Activated naive CD4-positive, alpha-beta T cell treated with anti-CD3 and anti-CD28 coated beads, Interleukin-2, amount 10 ng/mL, durations not matched to agents 7 days and 5 days (primary cell): ENCODE measurements around the gene SUGT1.
"Not testable (repeated sequence)": the region's sequence is repeated elsewhere in the genome, so short reads cannot be mapped to it uniquely, and the experiment has no call there.

Source experiments
- CTCF ChIA-PET: fragments of 350-600 bp; sonication (Branson Sonifier 250); formaldehyde crosslinking; loops from one replicate; lab custom pipeline; 2021; ENCODE audit warnings: antibody characterized with exemption; lab: Charles Lee
- DNase-seq: peaks from one replicate; pipeline ENCODE4 v3.0.0-alpha.2; 2020
- H3K27ac Mint-ChIP-seq: one replicate; pipeline ENCODE4 v1.8.0; 2021; ENCODE audit warnings: mild to moderate bottlenecking, moderate library complexity, mixed read lengths
- H3K27me3 Mint-ChIP-seq: one replicate; pipeline ENCODE4 v1.8.0; 2021; ENCODE audit warnings: mild to moderate bottlenecking, mixed read lengths
- H3K36me3 Mint-ChIP-seq: one replicate; pipeline ENCODE4 v1.8.0; 2021; ENCODE audit warnings: mixed read lengths
- H3K4me1 Mint-ChIP-seq: one replicate; pipeline ENCODE4 v1.8.0; 2021; ENCODE audit warnings: mixed read lengths
- H3K4me3 Mint-ChIP-seq: one replicate; pipeline ENCODE4 v1.8.0; 2021; ENCODE audit warnings: mild to moderate bottlenecking, moderate library complexity, mixed read lengths
- H3K9me3 Mint-ChIP-seq: one replicate; pipeline ENCODE4 v1.8.0; 2021; ENCODE audit warnings: mixed read lengths

SUGT1 gene

GRCh38 chr13:52652196-52652979 is at the start of gene SUGT1:
Gene SUGT1, plus strand, starts transcription at chr13:52652836. Its CDS starts 85 bp downstream, at chr13:52652921.
- no peaks in the 10 kb centered on the region for H3K9me3 Mint-ChIP-seq
- no peak within 1 kb of the TSS for H3K4me3 Mint-ChIP-seq
- DNase-seq, result peak; percentile 97
- peaks cover 24% of the 10 kb centered on the region for H3K36me3 Mint-ChIP-seq
- CTCF ChIA-PET, result interaction anchor here (0.8 to 3.2 kb wide), 8 partner anchors 8 to 199 kb away, joined by 3 to 34 read pairs (median 4); no protein-coding TSS in a partner anchor
- peaks cover 13% of the 10 kb centered on the region for H3K4me1 Mint-ChIP-seq
- H3K27ac Mint-ChIP-seq, result no peak within 1 kb of the TSS
- no peaks in the 10 kb centered on the region for H3K27me3 Mint-ChIP-seq

DNA sequence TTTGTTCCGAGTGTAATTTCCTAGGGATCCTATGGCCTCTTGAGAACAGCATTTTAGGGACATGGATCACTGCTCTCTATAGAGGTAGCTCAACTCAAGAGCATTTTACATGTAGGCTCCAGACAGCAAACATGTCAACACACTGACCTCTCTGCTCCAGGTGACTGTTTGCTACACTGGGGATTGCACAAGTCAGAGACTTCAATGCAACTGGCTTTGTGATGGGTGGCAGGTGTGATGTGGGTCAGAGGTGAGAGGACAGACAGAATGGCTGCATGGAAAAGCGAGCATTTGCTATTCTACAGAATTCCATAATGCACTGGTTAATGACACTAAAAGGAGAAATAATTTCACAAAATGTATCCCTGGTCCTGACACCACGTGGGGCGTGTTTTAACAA is 49.3 kb upstream of the SUGT1 start:
- H3K4me3 Mint-ChIP-seq, H3K27ac Mint-ChIP-seq, CTCF ChIA-PET, DNase-seq, H3K9me3 Mint-ChIP-seq, H3K36me3 Mint-ChIP-seq: not testable (repeated sequence)
- Mint-ChIP-seq H3K27me3 (peaks cover 39% of the 10 kb centered on the region), H3K4me1 (peaks cover 17% of the 10 kb centered on the region)

DNA sequence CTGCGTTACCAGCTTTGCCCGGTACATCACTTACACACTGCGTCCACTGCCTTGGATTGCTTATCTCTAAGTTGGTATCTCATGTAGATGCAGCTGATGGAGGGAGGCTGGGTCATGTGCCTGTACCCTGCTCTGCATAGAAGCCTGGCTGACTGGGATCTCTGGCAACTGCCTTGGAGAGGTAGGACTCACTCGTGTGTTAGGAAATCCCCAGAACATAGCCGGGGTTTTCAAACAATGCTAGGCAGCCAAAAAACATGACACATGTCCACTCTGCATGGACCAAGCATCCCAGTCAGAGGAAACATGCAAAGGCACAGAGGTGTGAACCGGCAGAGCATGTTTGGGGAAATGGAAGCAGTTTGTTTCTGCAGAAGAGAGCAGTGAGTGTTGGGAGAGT is 46.5 kb upstream of the SUGT1 start:
- H3K4me3 Mint-ChIP-seq, H3K36me3 Mint-ChIP-seq, H3K4me1 Mint-ChIP-seq, DNase-seq, H3K27ac Mint-ChIP-seq, H3K9me3 Mint-ChIP-seq: not testable (repeated sequence)
- CTCF ChIA-PET, result interaction anchor here (1.8 kb wide), 1 partner anchor 362 kb away, joined by 5 read pairs; no protein-coding TSS in a partner anchor
- peaks cover 23% of the 10 kb centered on the region for H3K27me3 Mint-ChIP-seq

DNA sequence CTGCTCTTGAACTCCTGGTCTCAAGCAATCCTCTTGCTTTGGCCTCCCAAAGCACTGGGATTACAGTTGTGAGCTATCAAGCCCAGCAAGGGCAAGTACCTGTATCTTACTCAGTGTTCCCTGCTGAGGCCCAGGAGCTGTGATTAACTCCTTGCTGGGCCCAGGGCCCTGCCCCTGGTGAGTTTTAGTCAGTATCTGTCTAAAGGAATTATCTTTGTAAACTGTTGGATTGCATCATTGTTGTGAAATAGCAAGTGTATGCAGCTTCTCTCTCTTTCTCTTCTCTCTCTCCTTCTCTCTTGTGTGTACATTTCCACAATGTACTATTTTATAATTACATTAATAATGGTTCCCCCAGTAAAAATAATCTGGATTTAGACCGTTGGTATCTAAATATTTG is 45.8 kb upstream of the SUGT1 start:
- not testable (repeated sequence) for H3K4me3 Mint-ChIP-seq, DNase-seq, H3K4me1 Mint-ChIP-seq, H3K36me3 Mint-ChIP-seq, H3K27ac Mint-ChIP-seq, H3K9me3 Mint-ChIP-seq
- H3K27me3 Mint-ChIP-seq, result peaks cover 23% of the 10 kb centered on the region
- CTCF ChIA-PET, result interaction anchor here (1.3 to 1.8 kb wide), 2 partner anchors 58 to 361 kb away, joined by 4 to 5 read pairs; no protein-coding TSS in a partner anchor

DNA sequence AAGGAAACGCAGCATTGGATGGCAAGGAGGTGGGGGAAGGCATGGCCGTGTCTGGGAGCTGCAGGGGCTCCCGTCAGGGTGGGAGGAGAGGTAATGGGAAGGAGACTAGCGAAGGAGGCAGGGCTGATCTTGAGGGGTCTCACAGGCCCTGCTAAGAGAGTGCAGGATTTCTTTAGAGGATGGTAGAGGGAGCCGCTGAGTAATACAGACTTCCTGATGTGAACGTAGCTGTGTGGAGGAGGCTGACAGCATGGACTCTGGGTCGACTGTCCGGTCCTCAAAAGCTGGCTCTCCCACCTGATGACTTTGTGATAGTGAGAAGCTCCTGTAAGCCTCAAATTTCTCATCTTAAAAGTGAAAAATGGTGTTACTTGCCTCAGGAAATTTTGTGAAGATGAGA is 44.5 kb upstream of the SUGT1 start:
- H3K27ac Mint-ChIP-seq, DNase-seq, H3K4me3 Mint-ChIP-seq, H3K9me3 Mint-ChIP-seq, H3K36me3 Mint-ChIP-seq, H3K4me1 Mint-ChIP-seq: not testable (repeated sequence)
- H3K27me3 Mint-ChIP-seq, result peaks cover 25% of the 10 kb centered on the region
- CTCF ChIA-PET, result interaction anchor here (1.2 to 1.8 kb wide), 4 partner anchors 57 to 544 kb away, joined by 3 to 12 read pairs (median 4); no protein-coding TSS in a partner anchor

DNA sequence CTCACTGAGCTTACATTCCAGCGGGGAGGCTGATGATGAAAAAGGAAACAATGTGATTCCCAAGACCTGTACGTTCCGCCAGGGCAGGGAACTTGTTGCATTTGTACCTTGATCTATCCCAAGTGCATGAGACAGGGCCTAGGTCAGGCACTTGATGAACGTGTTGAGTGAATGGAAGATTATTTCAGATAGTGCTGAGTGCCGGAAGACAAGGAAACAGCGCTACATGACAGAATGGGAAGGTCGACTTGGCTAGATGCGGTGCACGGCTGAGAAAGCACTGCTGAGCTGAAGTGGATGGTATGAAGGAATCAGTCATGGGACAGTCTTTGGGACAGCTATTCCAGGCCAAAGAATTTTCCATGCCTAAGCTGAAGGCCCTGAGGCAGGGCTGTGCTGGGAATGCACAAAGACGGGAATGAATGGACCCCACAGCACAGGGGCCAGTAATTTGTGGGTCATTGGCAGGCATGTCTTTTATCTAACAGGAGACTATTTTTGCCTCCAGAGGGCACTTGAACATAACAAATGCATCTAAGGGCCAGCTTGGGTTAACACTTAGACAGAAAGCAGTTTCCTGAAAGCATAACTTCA is 43.5 kb upstream of the SUGT1 start:
- peak; percentile 25 for DNase-seq
- H3K4me3 Mint-ChIP-seq, H3K9me3 Mint-ChIP-seq, H3K4me1 Mint-ChIP-seq, H3K36me3 Mint-ChIP-seq, H3K27ac Mint-ChIP-seq: not testable (repeated sequence)
- CTCF ChIA-PET, result interaction anchor here (0.7 to 1.7 kb wide), 5 partner anchors 44 to 543 kb away, joined by 3 to 12 read pairs (median 3); partner anchors contain the start of gene SUGT1
- H3K27me3 Mint-ChIP-seq, result peaks cover 25% of the 10 kb centered on the region

GRCh38 chr13:52610158-52610557 is 42.5 kb upstream of the SUGT1 start:
- not testable (repeated sequence) for H3K9me3 Mint-ChIP-seq, H3K27ac Mint-ChIP-seq, H3K36me3 Mint-ChIP-seq, H3K4me1 Mint-ChIP-seq, H3K4me3 Mint-ChIP-seq, DNase-seq
- H3K27me3 Mint-ChIP-seq, result peaks cover 25% of the 10 kb centered on the region
- CTCF ChIA-PET, result interaction anchor here (1.0 kb wide), 1 partner anchor 358 kb away, joined by 3 read pairs; no protein-coding TSS in a partner anchor

- H3K36me3 Mint-ChIP-seq, result no peaks in the 10 kb centered on the region
- CTCF ChIA-PET, result interaction anchor here (2.6 to 4.2 kb wide), 2 partner anchors 37 to 194 kb away, joined by 8 to 20 read pairs; partner anchors contain the start of gene SUGT1
- H3K27me3 Mint-ChIP-seq, result peaks cover 8% of the 10 kb centered on the region
- no peaks in the 10 kb centered on the region for H3K9me3 Mint-ChIP-seq
- no peak overlapping the region for H3K4me3 Mint-ChIP-seq
- no peak for DNase-seq
- no peak overlapping the region for H3K27ac Mint-ChIP-seq
- peaks cover 29% of the 10 kb centered on the region for H3K4me1 Mint-ChIP-seq
These were observed 37.4 kb upstream of the SUGT1 start for GRCh38 chr13:52615134-52615801.

DNA sequence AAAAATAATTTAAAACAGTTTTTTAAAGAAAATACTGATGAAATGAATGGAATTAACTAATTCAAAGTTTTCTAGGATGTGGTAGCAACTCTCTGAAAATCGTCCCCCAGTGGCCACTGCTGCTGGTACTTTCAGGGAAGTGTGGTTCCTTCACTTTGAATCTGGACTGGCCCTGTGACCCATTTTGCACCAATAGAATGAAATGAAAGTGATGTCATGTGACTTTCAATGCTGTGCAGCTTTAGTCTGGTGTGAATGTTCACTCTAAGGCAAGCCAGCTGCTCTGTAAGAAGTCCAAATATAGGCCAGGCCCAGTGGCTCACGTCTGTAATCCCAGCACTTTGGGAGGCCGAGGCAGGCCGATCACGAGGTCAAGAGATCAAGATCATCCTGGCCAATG is 36.8 kb upstream of the SUGT1 start:
- Mint-ChIP-seq H3K9me3 (no peaks in the 10 kb centered on the region), H3K4me3 (peak overlapping the region; percentile 99), H3K27ac (peak overlapping the region; percentile 95), H3K27me3 (peaks cover 8% of the 10 kb centered on the region), H3K4me1 (peaks cover 32% of the 10 kb centered on the region), H3K36me3 (no peaks in the 10 kb centered on the region)
- peak; percentile 31 for DNase-seq
- CTCF ChIA-PET, result interaction anchor here (2.6 to 4.2 kb wide), 2 partner anchors 37 to 193 kb away, joined by 8 to 20 read pairs; partner anchors contain the start of gene SUGT1

- Mint-ChIP-seq H3K36me3 (peaks cover 4% of the 10 kb centered on the region), H3K27me3 (peaks cover 8% of the 10 kb centered on the region), H3K9me3 (no peaks in the 10 kb centered on the region), H3K4me3 (peak overlapping the region; percentile 99), H3K4me1 (peaks cover 32% of the 10 kb centered on the region), H3K27ac (peak overlapping the region; percentile 95)
- CTCF ChIA-PET, result interaction anchor here (0.6 to 4.2 kb wide), 5 partner anchors 35 to 353 kb away, joined by 3 to 20 read pairs (median 4); partner anchors contain the start of gene SUGT1
- DNase-seq, result peak; percentile 90
These were observed 35.3 kb upstream of the SUGT1 start for GRCh38 chr13:52617070-52618060.

DNA sequence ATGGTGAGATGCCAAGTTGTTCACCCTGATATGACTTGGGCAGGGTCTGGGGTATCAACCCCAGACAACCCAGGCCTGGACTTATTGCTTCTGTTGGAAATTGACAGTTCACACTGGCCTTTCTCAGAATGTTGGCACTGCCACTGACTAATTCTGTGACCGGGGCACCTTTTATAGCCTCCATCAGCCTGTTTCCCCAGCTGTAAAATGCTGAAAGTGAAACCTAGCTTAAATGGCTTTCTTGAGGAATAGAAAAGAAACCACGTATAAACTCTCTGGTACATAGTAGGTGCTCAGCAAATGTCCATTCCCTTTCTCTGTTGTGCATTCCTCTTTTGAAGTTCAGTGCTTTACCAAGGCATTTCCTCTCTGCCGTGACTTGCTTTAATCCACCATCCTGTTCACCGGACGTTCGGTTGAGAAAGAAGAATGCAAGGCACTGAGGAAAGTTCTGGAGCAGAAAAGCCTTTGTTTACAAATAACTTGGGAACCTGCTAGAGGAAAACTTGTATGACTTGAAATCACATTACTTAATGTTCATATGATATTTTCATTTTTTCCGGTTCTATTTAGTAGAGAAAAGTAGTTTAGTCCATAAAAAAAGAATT is 21.4 kb upstream of the SUGT1 start:
- H3K4me3 Mint-ChIP-seq, CTCF ChIA-PET, H3K27ac Mint-ChIP-seq: not testable (repeated sequence)

DNA sequence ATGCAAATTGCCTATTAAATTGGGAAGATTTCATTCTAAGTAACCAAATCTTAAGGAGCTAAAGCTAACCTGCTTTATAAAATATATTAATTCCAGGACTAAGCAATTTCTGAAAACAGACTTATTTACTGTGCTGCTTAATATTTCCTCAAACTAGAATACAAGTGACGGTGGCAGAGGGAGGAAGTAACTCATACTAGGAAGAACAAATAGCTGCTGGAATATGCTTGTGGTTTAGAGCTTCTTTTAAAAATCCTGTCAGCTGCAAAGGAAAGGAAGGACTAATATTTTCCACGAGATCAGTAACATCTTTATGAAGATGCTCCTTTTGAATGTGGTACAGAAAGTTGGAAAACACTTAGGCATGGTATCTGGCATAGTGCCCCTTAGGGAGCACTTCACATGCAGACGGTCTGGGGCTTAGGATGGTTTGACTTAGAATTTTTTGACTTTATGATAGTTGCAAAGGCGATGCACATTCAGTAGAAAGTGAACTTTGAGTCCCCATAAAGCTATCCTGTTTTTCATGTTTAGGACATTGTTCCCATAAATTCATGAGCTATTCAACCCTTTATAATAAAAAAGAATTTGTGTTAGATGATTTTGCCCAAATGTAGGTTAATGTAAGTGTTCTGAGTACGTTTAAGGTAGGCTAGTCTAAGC is 13.8 kb upstream of the SUGT1 start:
- H3K27me3 Mint-ChIP-seq, result no peaks in the 10 kb centered on the region
- H3K27ac Mint-ChIP-seq, result no peak overlapping the region
- CTCF ChIA-PET, result no interaction called here
- no peaks in the 10 kb centered on the region for H3K9me3 Mint-ChIP-seq
- no peak for DNase-seq
- peaks cover 20% of the 10 kb centered on the region for H3K36me3 Mint-ChIP-seq
- H3K4me1 Mint-ChIP-seq, result peaks cover 3% of the 10 kb centered on the region
- H3K4me3 Mint-ChIP-seq, result no peak overlapping the region

More for the DNA sequence above, 21.4 kb upstream of the SUGT1 start:
- not testable (repeated sequence) for H3K9me3 Mint-ChIP-seq, H3K27me3 Mint-ChIP-seq, DNase-seq, H3K4me1 Mint-ChIP-seq
- H3K36me3 Mint-ChIP-seq, result peaks cover 20% of the 10 kb centered on the region
